Suprapubic skin (tissue), 4 donors: Measurements from ENCODE around the gene DPM3.

Experiments
- EP300 ChIP-seq: sonication (generic); formaldehyde crosslinking; IDR thresholded peaks from one replicate; pipeline ENCODE4 v1.6.1; 2017; ENCODE audit warnings: antibody characterized with exemption
- POLR2AphosphoS5 ChIP-seq, 3 donors: sonication (generic); formaldehyde crosslinking; IDR thresholded peaks; one replicate each; pipeline ENCODE4 v1.6.1; 2017; ENCODE audit warnings: antibody characterized with exemption in 3 of 3
- TF ChIP-seq, protein P1 (sequence below), 2 donors: fragments of 200-600 bp in 1 of 2; fragments of 450-650 bp in 1 of 2; sonication (generic) in 1 of 2; IDR thresholded peaks; one replicate each; pipeline ENCODE4 v1.5.1; 2016 to 2019; ENCODE audit warnings: antibody characterized with exemption in 2 of 2, mild to moderate bottlenecking in 1 of 2, moderate library complexity in 1 of 2

- TF ChIP-seq, protein P1, sequence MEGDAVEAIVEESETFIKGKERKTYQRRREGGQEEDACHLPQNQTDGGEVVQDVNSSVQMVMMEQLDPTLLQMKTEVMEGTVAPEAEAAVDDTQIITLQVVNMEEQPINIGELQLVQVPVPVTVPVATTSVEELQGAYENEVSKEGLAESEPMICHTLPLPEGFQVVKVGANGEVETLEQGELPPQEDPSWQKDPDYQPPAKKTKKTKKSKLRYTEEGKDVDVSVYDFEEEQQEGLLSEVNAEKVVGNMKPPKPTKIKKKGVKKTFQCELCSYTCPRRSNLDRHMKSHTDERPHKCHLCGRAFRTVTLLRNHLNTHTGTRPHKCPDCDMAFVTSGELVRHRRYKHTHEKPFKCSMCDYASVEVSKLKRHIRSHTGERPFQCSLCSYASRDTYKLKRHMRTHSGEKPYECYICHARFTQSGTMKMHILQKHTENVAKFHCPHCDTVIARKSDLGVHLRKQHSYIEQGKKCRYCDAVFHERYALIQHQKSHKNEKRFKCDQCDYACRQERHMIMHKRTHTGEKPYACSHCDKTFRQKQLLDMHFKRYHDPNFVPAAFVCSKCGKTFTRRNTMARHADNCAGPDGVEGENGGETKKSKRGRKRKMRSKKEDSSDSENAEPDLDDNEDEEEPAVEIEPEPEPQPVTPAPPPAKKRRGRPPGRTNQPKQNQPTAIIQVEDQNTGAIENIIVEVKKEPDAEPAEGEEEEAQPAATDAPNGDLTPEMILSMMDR (IDR thresholded peaks at IDR 0.05): no peak
- TF ChIP-seq EP300 (no peak), POLR2AphosphoS5 (IDR thresholded peaks at IDR 0.05) (no peak)
Observed at GRCh38 chr1:155170101-155170785, 29.9 kb upstream of the DPM3 start.
